ENCODE measurements around the gene SRXN1.

Gene SRXN1

GRCh38 chr20:609371-609964, 43.5 kb downstream of the SRXN1 start:
- no peak overlapping the region for H3K9ac ChIP-seq
- no peak for TF ChIP-seq Cebpa-rat (IDR thresholded peaks at IDR 0.05)
- H4K20me1 ChIP-seq, result peaks cover 13% of the 10 kb centered on the region; the same call in 1 of the 2 replicates
- peaks cover 22% of the 10 kb centered on the region for H3K4me1 ChIP-seq
- no peak overlapping the region for H3K4me2 ChIP-seq
- no peaks in the 10 kb centered on the region for H3K9me3 ChIP-seq
- no peak overlapping the region for H3K4me3 ChIP-seq
- peaks cover 48% of the 10 kb centered on the region for H3K27me3 ChIP-seq
- no peaks in the 10 kb centered on the region for H3K36me3 ChIP-seq
- no peak overlapping the region for H3K27ac ChIP-seq

- Histone ChIP-seq H4K20me1 (peaks cover 13% of the 10 kb centered on the region; the same call in 1 of the 2 replicates), H3K4me2 (no peak overlapping the region), H3K27ac (no peak overlapping the region), H3K9ac (no peak overlapping the region), H3K27me3 (peaks cover 48% of the 10 kb centered on the region), H3K4me1 (peaks cover 22% of the 10 kb centered on the region), H3K4me3 (no peak overlapping the region), H3K36me3 (no peaks in the 10 kb centered on the region), H3K9me3 (no peaks in the 10 kb centered on the region)
- TF ChIP-seq Cebpa-rat (IDR thresholded peaks at IDR 0.05), result no peak
These were observed 44.0 kb downstream of the SRXN1 start for GRCh38 chr20:608970-609369.

- Histone ChIP-seq H3K36me3 (no peaks in the 10 kb centered on the region), H3K4me3 (no peak overlapping the region), H3K9ac (no peak overlapping the region), H3K27ac (no peak overlapping the region), H3K9me3 (no peaks in the 10 kb centered on the region), H3K4me2 (0 out of 2 replicates have a peak overlapping the region, but pooled peaks have one; percentile 2), H3K27me3 (peaks cover 40% of the 10 kb centered on the region), H3K4me1 (peaks cover 24% of the 10 kb centered on the region), H4K20me1 (peaks cover 11% of the 10 kb centered on the region; the same call in 1 of the 2 replicates)
- no peak for TF ChIP-seq Cebpa-rat (IDR thresholded peaks at IDR 0.05)
These were observed 45.5 kb downstream of the SRXN1 start for GRCh38 chr20:607476-607875.

GRCh38 chr20:605237-605636, 47.8 kb downstream of the SRXN1 start:
- Histone ChIP-seq H3K4me1 (peaks cover 18% of the 10 kb centered on the region), H3K27ac (no peak overlapping the region), H4K20me1 (no peaks in the 10 kb centered on the region), H3K36me3 (no peaks in the 10 kb centered on the region), H3K4me2 (no peak overlapping the region), H3K4me3 (no peak overlapping the region), H3K27me3 (peaks cover 18% of the 10 kb centered on the region), H3K9me3 (no peaks in the 10 kb centered on the region), H3K9ac (no peak overlapping the region)
- no peak for TF ChIP-seq Cebpa-rat (IDR thresholded peaks at IDR 0.05)

GRCh38 chr20:603116-603640, 49.8 kb downstream of the SRXN1 start:
- Histone ChIP-seq H3K9ac (no peak overlapping the region), H3K27ac (no peak overlapping the region), H3K4me1 (peaks cover 18% of the 10 kb centered on the region), H4K20me1 (no peaks in the 10 kb centered on the region; the same call in 1 of the 2 replicates), H3K36me3 (no peaks in the 10 kb centered on the region), H3K27me3 (no peaks in the 10 kb centered on the region; the same call in 1 of the 2 replicates), H3K4me2 (no peak overlapping the region), H3K4me3 (no peak overlapping the region), H3K9me3 (no peaks in the 10 kb centered on the region)
- TF ChIP-seq Cebpa-rat (IDR thresholded peaks at IDR 0.05), result no peak

- Histone ChIP-seq H3K36me3 (no peaks in the 10 kb centered on the region), H3K4me2 (peak overlapping the region; percentile 4; the same call in 1 of the 2 replicates), H3K9me3 (no peaks in the 10 kb centered on the region), H3K9ac (no peak overlapping the region), H3K4me1 (peaks cover 15% of the 10 kb centered on the region), H3K27ac (no peak overlapping the region), H4K20me1 (no peaks in the 10 kb centered on the region; the same call in 1 of the 2 replicates), H3K27me3 (no peaks in the 10 kb centered on the region), H3K4me3 (no peak overlapping the region)
- TF ChIP-seq Cebpa-rat (IDR thresholded peaks at IDR 0.05), result no peak
These were observed 50.7 kb downstream of the SRXN1 start for GRCh38 chr20:602111-602970.

- Histone ChIP-seq H3K4me2 (no peak overlapping the region), H3K9me3 (no peaks in the 10 kb centered on the region), H3K9ac (no peak overlapping the region), H3K4me1 (peaks cover 18% of the 10 kb centered on the region), H3K36me3 (no peaks in the 10 kb centered on the region), H4K20me1 (peaks cover 4% of the 10 kb centered on the region; the same call in 1 of the 2 replicates), H3K27me3 (no peaks in the 10 kb centered on the region), H3K4me3 (no peak overlapping the region), H3K27ac (no peak overlapping the region)
- TF ChIP-seq Cebpa-rat (IDR thresholded peaks at IDR 0.05), result no peak
These were observed 52.3 kb downstream of the SRXN1 start for GRCh38 chr20:600736-601135.

- TF ChIP-seq Cebpa-rat (IDR thresholded peaks at IDR 0.05), result no peak
- Histone ChIP-seq H4K20me1 (peaks cover 4% of the 10 kb centered on the region; the same call in 1 of the 2 replicates), H3K9ac (no peak overlapping the region), H3K4me2 (no peak overlapping the region), H3K36me3 (no peaks in the 10 kb centered on the region), H3K4me3 (no peak overlapping the region), H3K27me3 (no peaks in the 10 kb centered on the region), H3K9me3 (no peaks in the 10 kb centered on the region), H3K27ac (no peak overlapping the region), H3K4me1 (peaks cover 24% of the 10 kb centered on the region)
These were observed 52.9 kb downstream of the SRXN1 start for GRCh38 chr20:600141-600540.

GRCh38 chr20:598133-598850, 54.7 kb downstream of the SRXN1 start:
- Histone ChIP-seq H3K27me3 (no peaks in the 10 kb centered on the region), H3K4me1 (peaks cover 26% of the 10 kb centered on the region), H3K4me2 (no peak overlapping the region), H3K27ac (no peak overlapping the region), H4K20me1 (peaks cover 4% of the 10 kb centered on the region; the same call in 1 of the 2 replicates), H3K36me3 (no peaks in the 10 kb centered on the region), H3K9me3 (no peaks in the 10 kb centered on the region), H3K4me3 (no peak overlapping the region), H3K9ac (no peak overlapping the region)
- TF ChIP-seq Cebpa-rat (IDR thresholded peaks at IDR 0.05), result no peak

All from BLaER1 (cell line).